Smooth muscle cell (in vitro differentiated cells): Measurements from ENCODE around the gene CST9. TPM values are rescaled to one million over a fixed set of nuclear protein-coding genes. Genes with fewer than 3 reads are reported as not detected.

Source experiments
- DNase-seq: peaks from one replicate; lab custom pipeline; 2025; ENCODE audit not compliant: unreplicated experiment; lab: John Stamatoyannopoulos, UW
- H2AFZ ChIP-seq: fragments of 200-600 bp; sonication (generic); 2 replicates; pipeline ENCODE4 v1.6.0; 2016; ENCODE audit warnings: antibody characterized with exemption, low read depth, mild to moderate bottlenecking
- H3F3A ChIP-seq: fragments of 200-600 bp; sonication (generic); 2 replicates; pipeline ENCODE4 v1.6.0; 2017; ENCODE audit warnings: antibody characterized with exemption, low read depth
- H3K27ac ChIP-seq: fragments of 200-600 bp; sonication (generic); 2 replicates; pipeline ENCODE4 v1.5.1; 2016; ENCODE audit warnings: low read depth, mild to moderate bottlenecking
- H3K27me3 ChIP-seq: fragments of 200-600 bp; sonication (generic); 2 replicates; pipeline ENCODE4 v1.6.1; 2016; ENCODE audit warnings: low read depth, mild to moderate bottlenecking
- H3K36me3 ChIP-seq: fragments of 200-600 bp; sonication (generic); 2 replicates; pipeline ENCODE4 v1.5.1; 2016; ENCODE audit warnings: low read depth
- H3K4me1 ChIP-seq: fragments of 200-600 bp; sonication (generic); 2 replicates; pipeline ENCODE4 v1.5.1; 2016; ENCODE audit warnings: low read depth
- H3K4me2 ChIP-seq: fragments of 200-600 bp; sonication (generic); 2 replicates; pipeline ENCODE4 v1.6.0; 2016; ENCODE audit warnings: mild to moderate bottlenecking
- H3K4me3 ChIP-seq: fragments of 200-600 bp; sonication (generic); 2 replicates; pipeline ENCODE4 v1.5.1; 2016; ENCODE audit warnings: mild to moderate bottlenecking
- H3K79me2 ChIP-seq: fragments of 200-600 bp; sonication (generic); 2 replicates; pipeline ENCODE4 v1.6.0; 2016; ENCODE audit warnings: low read depth, mild to moderate bottlenecking
- H3K9ac ChIP-seq: fragments of 200-600 bp; sonication (generic); 2 replicates; pipeline ENCODE4 v1.6.0; 2016; ENCODE audit warnings: low read depth
- H3K9me3 ChIP-seq: fragments of 200-600 bp; sonication (generic); replicated peaks from 2 replicates; pipeline ENCODE4 v1.5.1; 2016; ENCODE audit warnings: low read depth
- H4K20me1 ChIP-seq: fragments of 200-600 bp; sonication (generic); 2 replicates; pipeline ENCODE4 v1.6.0; 2016; ENCODE audit warnings: low read depth
- CTCF ChIP-seq: fragments of 200-600 bp; sonication (generic); IDR thresholded peaks from 2 replicates; pipeline ENCODE4 v1.5.1; 2017; ENCODE audit warnings: borderline replicate concordance, mild to moderate bottlenecking, antibody characterized with exemption; ENCODE audit not compliant: insufficient read depth, poor library complexity, severe bottlenecking
- WGBS: methylation state at CpG from one replicate; pipeline ENCODE4 v1.1.7; 2016; ENCODE audit warnings: low lambda C conversion rate; 5-methylcytosine and 5-hydroxymethylcytosine counted together
- polyA plus RNA-seq: library from polyadenylated mRNA; unstranded; fragments of >200 nt; fragmentation: Nextera tagmentation; extraction: Ambion mirVana; gene quantifications from 2 replicates; pipeline ENCODE4 v1.2.1, GENCODE V29; 2016
- total RNA-seq: library from RNA; depleted of rRNA; stranded (reverse); fragments of >200 nt; gene quantifications from 2 replicates; pipeline ENCODE4 v1.2.3, GENCODE V29; 2014

Gene CST9
- total and polyA plus RNA-seq, 2 experiments from 2014 or later = not detected

- no peak for DNase-seq
- Histone ChIP-seq H4K20me1 (no peaks in the 10 kb centered on the region), H2AFZ (no peak overlapping the region), H3K79me2 (no peaks in the 10 kb centered on the region), H3K4me2 (no peak overlapping the region), H3F3A (no peaks in the 10 kb centered on the region), H3K9ac (no peak overlapping the region), H3K36me3 (no peaks in the 10 kb centered on the region), H3K27ac (no peak overlapping the region), H3K4me3 (no peak overlapping the region), H3K9me3 (no peaks in the 10 kb centered on the region), H3K4me1 (peaks cover 2% of the 10 kb centered on the region), H3K27me3 (peaks cover 5% of the 10 kb centered on the region)
- TF ChIP-seq CTCF = no peak
- WGBS = 94% methylated on average over 5 of the region's 5 CpGs
These were observed 8.4 kb upstream of the CST9 start for GRCh38 chr20:23614163-23614562.

- Histone ChIP-seq H3K4me1 (peaks cover 7% of the 10 kb centered on the region), H4K20me1 (no peaks in the 10 kb centered on the region), H3K9me3 (no peaks in the 10 kb centered on the region), H3F3A (no peaks in the 10 kb centered on the region), H3K27me3 (peaks cover 5% of the 10 kb centered on the region), H3K27ac (no peak overlapping the region), H3K36me3 (no peaks in the 10 kb centered on the region), H3K79me2 (no peaks in the 10 kb centered on the region), H3K4me2 (no peak overlapping the region), H3K9ac (no peak overlapping the region), H2AFZ (no peak overlapping the region), H3K4me3 (no peak overlapping the region)
- DNase-seq = no peak
- TF ChIP-seq CTCF = no peak
These were observed 8.0 kb upstream of the CST9 start for GRCh38 chr20:23613676-23614075.

- H2AFZ ChIP-seq = no peak overlapping the region
- TF ChIP-seq CTCF = no peak
- no peak for DNase-seq
- H3F3A ChIP-seq = no peaks in the 10 kb centered on the region
- H3K27ac ChIP-seq = no peak overlapping the region
- 85% methylated on average over 2 of the region's 2 CpGs for WGBS
- H3K27me3 ChIP-seq = no peaks in the 10 kb centered on the region
- no peaks in the 10 kb centered on the region for H3K9me3 ChIP-seq
- H3K36me3 ChIP-seq = no peaks in the 10 kb centered on the region
- H3K4me3 ChIP-seq = no peak overlapping the region
- H3K4me2 ChIP-seq = no peak overlapping the region
- no peaks in the 10 kb centered on the region for H3K79me2 ChIP-seq
- peaks cover 7% of the 10 kb centered on the region for H3K4me1 ChIP-seq
- no peak overlapping the region for H3K9ac ChIP-seq
- H4K20me1 ChIP-seq = no peaks in the 10 kb centered on the region
These were observed 6.7 kb upstream of the CST9 start for GRCh38 chr20:23612396-23612795.

DNA sequence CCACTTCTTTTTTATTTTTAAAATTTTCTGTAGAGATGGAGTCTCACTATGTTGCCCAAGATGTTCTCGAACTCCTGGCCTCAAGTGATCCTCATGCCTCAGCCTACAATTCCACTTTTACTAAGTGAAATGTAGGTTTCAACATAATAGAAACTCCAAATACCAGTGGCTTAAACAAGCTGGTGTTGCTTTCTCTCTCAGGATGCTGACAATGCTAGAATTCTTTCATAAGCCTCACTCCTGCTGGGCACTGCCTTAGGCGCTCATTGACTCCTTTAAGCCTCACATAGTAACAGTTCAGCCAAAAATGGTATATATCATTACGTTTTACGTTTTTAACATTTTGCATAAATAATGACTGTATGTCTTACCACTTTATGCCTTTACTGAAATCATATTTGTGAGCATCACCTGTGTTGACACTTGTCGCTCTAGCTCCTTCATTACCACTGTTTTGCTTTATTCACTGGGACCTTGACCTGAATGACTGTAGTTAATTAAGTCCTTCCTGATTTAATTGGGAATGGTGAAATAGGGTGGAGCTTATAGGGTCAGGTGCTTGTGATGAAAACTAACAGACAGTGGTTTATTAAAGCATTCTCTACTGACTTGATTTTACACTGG lies 3.9 kb upstream of the CST9 start:
- H3K36me3 ChIP-seq = no peaks in the 10 kb centered on the region
- no peaks in the 10 kb centered on the region for H3K27me3 ChIP-seq
- no peak overlapping the region for H2AFZ ChIP-seq
- no peaks in the 10 kb centered on the region for H3K79me2 ChIP-seq
- peaks cover 7% of the 10 kb centered on the region for H3K4me1 ChIP-seq
- no peak overlapping the region for H3K4me3 ChIP-seq
- no peaks in the 10 kb centered on the region for H3K9me3 ChIP-seq
- no peaks in the 10 kb centered on the region for H3F3A ChIP-seq
- DNase-seq = no peak
- WGBS = 84% methylated on average over 5 of the region's 5 CpGs
- no peak overlapping the region for H3K9ac ChIP-seq
- H3K4me2 ChIP-seq = no peak overlapping the region
- TF ChIP-seq CTCF = no peak
- H3K27ac ChIP-seq = no peak overlapping the region
- H4K20me1 ChIP-seq = no peaks in the 10 kb centered on the region
